Right ventricle myocardium inferior (tissue), 1 donor: ENCODE measurements around the gene CACNA1H. TPM values are rescaled to one million over a fixed set of nuclear protein-coding genes. Genes with fewer than 3 reads are reported as not detected.

Experiments
- ATAC-seq: fragments of 200-7000 bp; cut with Tn5 transposase; one replicate; pipeline ENCODE4 v1.9.1; 2020; ENCODE audit warnings: mild to moderate bottlenecking, moderate library complexity
- DNase-seq: peaks from one replicate; pipeline ENCODE4 v3.0.0; 2021; ENCODE audit errors: missing footprints
- intact Hi-C: fragments of 100-400 bp; cut with DNase I; formaldehyde crosslinking; loops from one replicate; pipeline ENCODE4 v1.11.0; 2022
- total RNA-seq: library from RNA; stranded (reverse); fragmentation: NEBNext Ultra II Directional; extraction: Animal tissue kit (Norgen Biotek cat#: 25700); gene quantifications from one replicate; pipeline ENCODE4 v1.2.1, GENCODE V29; 2021
- donor health status: DM: no; HTN: yes; CAD: no; lungs with severe emphysema.

CACNA1H gene
- total RNA-seq, 1 donor from 2014 or later, result 6.0 TPM

- intact Hi-C loops, result no loop called here
These were observed 18.0 kb upstream of the CACNA1H start for GRCh38 chr16:1134776-1135458.

DNA sequence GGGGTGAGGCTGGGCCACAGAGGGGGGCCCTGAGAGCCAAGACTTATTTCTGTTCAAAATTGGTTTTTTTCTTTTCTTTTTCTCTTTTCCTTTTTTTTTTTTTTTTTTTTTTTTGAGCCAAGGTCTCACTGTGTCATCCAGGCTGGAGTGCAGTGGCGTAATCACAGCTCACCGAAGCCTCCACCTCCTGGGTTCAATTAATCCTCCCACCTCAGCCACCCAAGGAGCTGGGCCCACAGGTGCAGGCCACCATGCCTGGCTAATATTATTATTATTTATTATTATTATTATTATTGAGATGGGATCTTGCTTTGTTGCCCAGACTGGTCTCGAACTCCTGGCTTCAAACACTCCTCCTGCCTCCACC, 17.5 kb upstream of the CACNA1H start:
- DNase-seq (no peak), ATAC-seq (no peak)
- intact Hi-C loops, result no loop called here

More at GRCh38 chr16:1134776-1135458, 18.0 kb upstream of the CACNA1H start:
- DNase-seq (no peak), ATAC-seq (no peak)

DNA sequence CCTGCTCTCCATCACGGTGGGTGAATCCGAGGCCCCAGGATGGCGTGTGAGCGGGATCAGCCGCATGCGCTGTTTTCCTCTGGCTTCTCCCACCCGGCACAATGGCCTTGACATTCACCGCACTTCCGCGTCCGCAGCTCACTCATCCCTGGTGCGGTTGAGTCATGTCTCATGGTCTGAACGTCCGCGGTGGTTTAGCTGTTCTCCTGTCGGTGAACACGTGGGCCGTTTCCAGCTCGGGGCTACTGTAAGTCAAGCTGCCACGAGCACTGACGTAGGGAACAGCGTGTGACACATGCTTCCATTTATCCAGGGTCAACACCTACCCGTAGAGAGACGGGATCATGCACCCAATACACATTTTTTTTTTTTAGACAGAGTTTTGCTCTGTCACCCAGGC, 15.3 kb upstream of the CACNA1H start:
- ATAC-seq, result no peak
- intact Hi-C loops, result no loop called here
- DNase-seq, result no peak

DNA sequence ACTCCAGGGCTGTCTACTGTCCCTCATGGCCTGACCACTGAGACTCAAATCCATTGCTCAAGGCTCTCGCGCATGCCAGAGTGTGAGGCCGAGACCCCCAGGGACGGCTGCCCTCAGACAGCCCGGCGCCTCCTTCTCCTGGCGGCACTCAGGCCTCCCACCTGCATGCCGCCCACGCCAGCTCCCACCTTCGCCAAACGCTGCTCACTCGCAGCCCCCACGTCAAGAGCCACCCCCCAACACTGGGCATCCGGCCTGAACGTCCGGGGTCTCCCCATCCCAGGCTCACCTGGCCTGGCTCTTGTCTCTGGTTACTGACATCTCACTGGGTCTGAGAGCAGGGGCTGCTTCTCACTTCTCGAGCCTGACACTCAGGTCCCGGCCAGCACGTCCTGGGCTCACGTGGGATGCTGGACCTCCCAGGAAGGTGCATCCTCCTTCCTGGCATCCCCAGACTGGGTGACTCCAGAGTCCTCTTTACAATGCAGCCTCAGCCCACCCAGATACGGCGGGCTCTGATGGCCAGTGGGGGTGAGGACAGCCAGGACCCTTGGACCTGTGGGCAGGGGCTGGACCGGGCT, 12.2 kb upstream of the CACNA1H start:
- DNase-seq (no peak), ATAC-seq (no peak)
- intact Hi-C loops, result no loop called here

GRCh38 chr16:1141191-1141590, 11.7 kb upstream of the CACNA1H start:
- intact Hi-C loops, result no loop called here
- no peak for DNase-seq
- no peak for ATAC-seq

DNA sequence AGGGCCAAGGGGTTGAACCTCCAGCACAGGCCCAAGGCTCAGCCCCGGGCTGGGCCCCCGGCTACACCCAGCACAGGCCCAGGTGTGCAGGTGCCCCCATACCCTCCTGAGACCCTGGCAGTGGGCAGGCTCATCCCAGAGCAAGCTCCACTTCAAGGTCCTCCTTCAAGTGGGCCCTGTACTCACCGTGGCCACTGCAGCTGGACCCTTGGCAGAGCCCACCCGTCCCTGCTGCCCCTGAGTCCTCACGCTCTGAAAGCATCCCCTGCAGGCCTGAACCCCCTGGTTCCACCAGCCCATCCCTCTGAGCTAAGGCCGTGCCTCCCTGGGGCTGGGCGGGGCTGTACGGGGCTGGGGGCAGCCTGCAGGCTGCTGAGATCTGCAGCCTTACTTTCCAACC, 11.2 kb upstream of the CACNA1H start:
- DNase-seq (no peak), ATAC-seq (no peak)
- intact Hi-C loops, result no loop called here

- DNase-seq, result no peak
- intact Hi-C loops, result no loop called here
- no peak for ATAC-seq
These were observed 10.0 kb upstream of the CACNA1H start for GRCh38 chr16:1142911-1143310.

- no peak for DNase-seq
- intact Hi-C loops, result no loop called here
- no peak for ATAC-seq
These were observed 9.0 kb upstream of the CACNA1H start for GRCh38 chr16:1143761-1144450.

GRCh38 chr16:1144476-1145382, 8.2 kb upstream of the CACNA1H start:
- no peak for DNase-seq
- intact Hi-C loops, result no loop called here
- ATAC-seq, result no peak

DNA sequence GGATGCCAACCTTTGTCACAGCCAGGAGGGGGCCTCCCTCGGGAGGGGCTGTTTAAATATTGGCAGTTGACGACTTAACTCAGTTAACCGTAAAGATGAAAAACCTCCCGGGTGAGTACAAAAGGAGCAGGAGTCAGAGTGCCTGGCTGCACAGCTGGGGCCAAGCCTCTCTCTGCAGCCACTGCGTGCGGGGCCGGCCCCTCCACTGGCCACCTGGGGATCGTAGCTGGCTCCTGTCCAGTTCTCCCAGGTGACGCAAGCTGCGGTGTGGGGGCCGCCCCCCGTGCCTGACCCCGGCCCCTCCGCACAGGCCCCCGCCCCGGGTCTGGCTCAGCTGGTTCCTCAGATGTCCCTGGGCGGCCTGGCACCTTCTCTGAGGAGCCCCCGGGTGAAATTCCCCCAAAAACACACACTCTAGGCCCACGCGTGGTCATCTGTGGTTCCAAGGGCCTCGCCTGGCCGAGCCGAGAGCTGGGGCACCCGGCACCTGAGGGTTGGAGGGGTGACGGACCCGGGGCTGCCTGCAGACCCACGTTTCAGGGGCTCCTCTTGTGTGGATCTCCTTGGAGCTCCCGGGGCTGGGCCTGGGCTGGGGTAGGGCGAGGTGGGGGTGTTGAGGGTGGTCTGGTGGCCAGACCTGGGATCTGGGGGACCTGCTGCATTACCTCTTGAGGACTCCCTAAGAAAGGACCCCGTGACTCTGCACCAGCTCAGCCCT, 7.4 kb upstream of the CACNA1H start:
- DNase-seq (no peak), ATAC-seq (no peak)
- intact Hi-C loops, result no loop called here

DNA sequence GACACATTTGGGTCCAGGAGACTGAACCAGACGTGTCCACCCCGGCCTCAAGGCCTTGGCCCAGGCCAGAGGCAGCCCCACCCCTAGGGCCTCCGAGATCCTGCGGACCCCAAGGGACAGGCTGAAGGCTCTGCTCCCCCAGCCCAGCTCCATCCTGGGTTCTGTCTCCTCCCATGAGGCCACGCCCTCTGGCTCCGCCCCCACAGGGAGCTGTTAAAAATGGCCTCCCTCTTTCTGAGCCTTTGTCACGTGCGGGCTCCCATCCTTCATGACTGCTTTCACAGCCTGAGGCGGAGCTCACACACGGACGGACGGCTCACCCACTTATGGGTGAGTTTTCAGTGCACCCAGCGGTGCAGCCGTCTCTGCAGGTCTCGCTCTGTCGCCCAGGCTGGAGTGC, 6.5 kb upstream of the CACNA1H start:
- peak; percentile 17 for ATAC-seq
- DNase-seq, result no peak
- intact Hi-C loops, result no loop called here

DNA sequence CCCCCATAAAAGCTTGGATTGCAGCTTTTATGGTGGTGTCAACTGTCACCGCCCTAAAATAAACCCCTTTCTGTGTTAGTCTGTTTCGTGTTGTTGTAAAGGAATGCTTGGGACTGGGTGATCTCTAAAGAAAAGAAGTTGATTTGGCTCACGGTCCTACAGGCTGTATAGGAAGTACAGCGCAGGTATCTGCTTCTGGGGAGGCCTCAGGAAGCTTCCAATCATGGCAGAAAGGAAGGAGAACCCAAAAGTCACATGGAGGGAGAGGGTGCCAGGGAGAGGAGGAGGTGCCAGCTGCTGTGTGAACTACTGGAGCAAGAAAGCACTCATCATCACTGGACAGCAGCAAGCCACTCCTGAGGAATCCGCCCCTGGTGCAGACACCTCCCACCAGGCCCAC, 5.9 kb upstream of the CACNA1H start:
- ATAC-seq, result no peak
- intact Hi-C loops, result no loop called here
- DNase-seq, result no peak

DNA sequence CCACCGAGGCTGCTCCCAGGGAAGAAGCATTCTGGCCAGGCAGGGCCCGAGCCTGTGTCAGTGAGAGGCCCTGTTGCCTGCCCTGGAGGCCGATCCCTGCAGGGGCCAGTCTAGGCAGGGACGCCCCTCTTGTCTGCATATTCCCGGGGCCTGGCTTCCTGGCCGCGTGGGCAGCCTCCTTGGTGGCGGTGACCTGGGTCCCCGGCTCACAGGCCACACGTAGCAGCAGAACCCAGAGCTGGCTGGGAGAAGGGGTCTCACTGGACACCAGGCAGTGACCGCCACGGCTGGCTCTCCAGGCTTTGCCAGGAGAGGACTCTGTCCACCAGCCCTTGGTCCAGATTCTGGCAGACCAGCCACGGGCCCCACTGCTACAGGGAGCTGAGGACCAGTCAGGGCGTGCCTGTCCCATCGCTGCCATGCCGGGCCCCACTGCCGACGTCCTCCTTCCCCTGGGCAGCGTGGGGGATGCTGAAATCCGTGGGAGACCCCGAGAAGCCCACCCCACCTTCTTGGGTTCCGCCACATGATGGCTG, 3.7 kb upstream of the CACNA1H start:
- intact Hi-C loops, result no loop called here
- ATAC-seq (no peak), DNase-seq (no peak)

- no peak for ATAC-seq
- intact Hi-C loops, result no loop called here
- DNase-seq, result no peak
These were observed 2.4 kb upstream of the CACNA1H start for GRCh38 chr16:1150511-1150982.

DNA sequence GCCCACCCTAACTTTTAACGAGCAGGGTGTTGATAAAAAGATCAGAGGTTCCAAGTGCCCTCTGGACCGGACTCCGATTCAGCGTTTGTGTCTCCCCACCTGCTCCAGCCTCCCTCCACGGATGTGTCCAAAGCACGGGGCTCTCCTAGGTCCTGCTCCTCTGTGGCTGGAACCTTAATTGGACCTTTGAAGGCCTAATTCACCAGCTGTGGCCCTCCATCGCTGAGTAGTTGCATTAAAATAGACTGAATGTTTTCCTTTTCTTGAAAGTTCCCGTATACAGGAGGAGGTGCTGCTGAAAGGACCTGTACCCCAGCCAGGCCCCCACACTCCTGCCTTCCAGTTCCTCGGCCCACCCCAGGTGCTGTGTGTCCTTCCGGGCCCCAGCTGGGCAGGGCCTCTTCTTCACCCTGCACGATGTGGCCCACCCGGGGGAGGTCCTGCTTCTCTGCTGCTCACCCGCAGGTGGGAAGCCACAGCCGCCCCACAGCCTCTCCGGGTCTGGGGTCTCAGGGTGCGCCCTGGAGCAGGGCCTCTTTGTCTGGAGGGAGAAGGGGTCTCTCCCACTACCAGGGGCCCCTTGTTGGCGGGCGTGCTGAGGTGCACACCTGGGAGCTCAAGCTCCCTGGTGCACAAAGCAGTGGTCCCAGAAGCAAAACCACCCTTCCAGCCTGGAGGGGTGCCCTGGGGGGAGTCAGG, 1.3 kb upstream of the CACNA1H start:
- ATAC-seq, result no peak
- intact Hi-C loops, result no loop called here
- no peak for DNase-seq

- peak; percentile 12 for ATAC-seq
These were observed 725 bp upstream of the CACNA1H start for GRCh38 chr16:1152123-1152638.

GRCh38 chr16:1153480-1154160, 714 bp downstream of the CACNA1H start:
- intact Hi-C loops, result no loop called here
- no peak for DNase-seq
- no peak for ATAC-seq

More at GRCh38 chr16:1152123-1152638, 725 bp upstream of the CACNA1H start:
- no peak for DNase-seq
- intact Hi-C loops, result no loop called here
